Caco-2 (cell line): ENCODE data around the gene LRCH3. TPM values are rescaled to one million over a fixed set of nuclear protein-coding genes. Genes with fewer than 3 reads are reported as not detected.

Source experiments
- BruUV-seq: library from RNA; stranded (reverse); fragments of 400-500 nt; replicated peaks from 2 replicates; lab custom pipeline; 2021; lab: Mats Ljungman, UMichigan
- CTCF ChIA-PET: fragments of 300-600 bp; sonication (Branson Sonifier 250); formaldehyde crosslinking; loops from one replicate; lab custom pipeline; 2022; ENCODE audit warnings: antibody characterized with exemption; lab: Charles Lee
- POLR2A ChIA-PET: fragments of 300-600 bp; sonication (Branson Sonifier 250); formaldehyde crosslinking; loops from one replicate; lab custom pipeline; 2022; ENCODE audit warnings: antibody characterized with exemption; lab: Charles Lee
- DNase-seq, 2 experiments: peaks; one replicate each; pipeline versions ENCODE4 v3.0.0 to v3.0.0-alpha.2; 2020 to 2022
- H3K27me3 ChIP-seq: replicated peaks from 2 replicates; pipeline ENCODE4 v1.6.0; 2011; ENCODE audit warnings: low read length; ENCODE audit not compliant: control insufficient read depth, insufficient read depth
- H3K36me3 ChIP-seq: 2 replicates; pipeline ENCODE4 v1.5.1; 2011; ENCODE audit warnings: low read length; ENCODE audit not compliant: control insufficient read depth, insufficient read depth
- H3K4me1 ChIP-seq: fragments of 250-450 bp; sonication (Bioruptor Pico); 2 replicates; pipeline ENCODE4 v1.5.1; 2020; ENCODE audit warnings: mild to moderate bottlenecking
- H3K4me3 ChIP-seq: 2 replicates; pipeline ENCODE4 v1.5.1; 2011; ENCODE audit warnings: low read depth, mild to moderate bottlenecking, control low read depth, low read length
- H3K9me3 ChIP-seq: fragments of 250-450 bp; sonication (Bioruptor Pico); 2 replicates; pipeline ENCODE4 v1.5.1; 2020; ENCODE audit warnings: mild to moderate bottlenecking, moderate library complexity
- H3K27ac Mint-ChIP-seq: one replicate; pipeline ENCODE4 v1.8.0; 2022; ENCODE audit warnings: mixed read lengths; ENCODE audit not compliant: unreplicated experiment
- H3K27me3 Mint-ChIP-seq: one replicate; pipeline ENCODE4 v1.8.0; 2022; ENCODE audit warnings: mixed read lengths; ENCODE audit not compliant: insufficient read depth, unreplicated experiment
- H3K36me3 Mint-ChIP-seq: one replicate; pipeline ENCODE4 v1.8.0; 2022; ENCODE audit warnings: mild to moderate bottlenecking, mixed read lengths; ENCODE audit not compliant: insufficient read depth, unreplicated experiment
- H3K4me1 Mint-ChIP-seq: one replicate; pipeline ENCODE4 v1.8.0; 2022; ENCODE audit warnings: low read depth, mixed read lengths; ENCODE audit not compliant: unreplicated experiment
- H3K4me3 Mint-ChIP-seq: one replicate; pipeline ENCODE4 v1.8.0; 2022; ENCODE audit warnings: mild to moderate bottlenecking, moderate library complexity, mixed read lengths; ENCODE audit not compliant: unreplicated experiment
- H3K9me3 Mint-ChIP-seq: one replicate; pipeline ENCODE4 v1.8.0; 2022; ENCODE audit warnings: mixed read lengths; ENCODE audit not compliant: unreplicated experiment
- intact Hi-C: fragments of 100-400 bp; cut with micrococcal nuclease; formaldehyde crosslinking; loops from one replicate; pipeline ENCODE4 v1.10.0; 2022; ENCODE audit not compliant: unreplicated experiment
- total RNA-seq: library from RNA; stranded (reverse); gene quantifications from 2 replicates; pipeline ENCODE4 v1.2.3, GENCODE V29; 2022
- TF ChIP-seq, protein P1 (sequence below), 2 experiments: fragments of 200-600 bp in 1 of 2; IDR thresholded peaks; 1 replicate in 1 of 2; 2 replicates in 1 of 2; pipeline versions ENCODE4 v1.5.1 to v1.8.0; 2011 to 2022; ENCODE audit warnings: antibody characterized with exemption in 1 of 2, control low read depth in 1 of 2, inconsistent platforms in 1 of 2, low read depth in 1 of 2, low read length in 1 of 2, mild to moderate bottlenecking in 1 of 2, moderate library complexity in 1 of 2; ENCODE audit not compliant: insufficient read depth in 1 of 2, severe bottlenecking in 1 of 2, unreplicated experiment in 1 of 2

Gene LRCH3
- total RNA-seq, 1 experiment from 2014 or later = 38.7 TPM

DNA sequence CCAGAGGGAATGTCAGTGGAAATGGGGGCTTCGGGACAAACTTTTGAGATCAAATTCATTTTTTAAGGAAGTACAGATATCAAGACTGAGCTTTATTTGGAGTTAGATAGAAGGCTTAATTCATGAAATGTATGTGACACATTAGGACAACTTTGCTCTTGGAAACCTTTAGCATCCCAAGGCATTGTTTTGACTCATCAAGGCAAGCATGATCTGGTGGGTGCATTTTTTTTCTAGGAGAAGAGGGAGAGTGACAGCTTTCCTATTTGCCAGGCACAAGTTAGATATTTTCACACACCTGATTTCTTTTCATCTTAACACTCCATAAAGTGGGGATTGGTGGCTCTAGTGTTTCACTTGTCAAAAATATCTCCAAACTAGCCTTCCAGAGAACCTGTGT, 97.5 kb downstream of the LRCH3 start:
- Histone ChIP-seq H3K4me1 (0 out of 2 replicates have a peak, but pooled peaks cover 7% of the 10 kb centered on the region), H3K36me3 (peaks cover 3% of the 10 kb centered on the region; the same call in 1 of the 2 replicates), H3K9me3 (no peaks in the 10 kb centered on the region), H3K27me3 (no peaks in the 10 kb centered on the region), H3K4me3 (no peak overlapping the region)
- intact Hi-C loops = no loop called here
- peaks cover 16% of the 10 kb centered on the region for H3K4me1 Mint-ChIP-seq
- no peaks in the 10 kb centered on the region for H3K9me3 Mint-ChIP-seq
- no TSS peak for BruUV-seq
- no peak overlapping the region for H3K4me3 Mint-ChIP-seq
- H3K36me3 Mint-ChIP-seq = peaks cover 13% of the 10 kb centered on the region
- H3K27me3 Mint-ChIP-seq = no peaks in the 10 kb centered on the region
- POLR2A ChIA-PET = no interaction called here
- DNase-seq = no peak
- CTCF ChIA-PET = no interaction called here
- TF ChIP-seq, protein P1, sequence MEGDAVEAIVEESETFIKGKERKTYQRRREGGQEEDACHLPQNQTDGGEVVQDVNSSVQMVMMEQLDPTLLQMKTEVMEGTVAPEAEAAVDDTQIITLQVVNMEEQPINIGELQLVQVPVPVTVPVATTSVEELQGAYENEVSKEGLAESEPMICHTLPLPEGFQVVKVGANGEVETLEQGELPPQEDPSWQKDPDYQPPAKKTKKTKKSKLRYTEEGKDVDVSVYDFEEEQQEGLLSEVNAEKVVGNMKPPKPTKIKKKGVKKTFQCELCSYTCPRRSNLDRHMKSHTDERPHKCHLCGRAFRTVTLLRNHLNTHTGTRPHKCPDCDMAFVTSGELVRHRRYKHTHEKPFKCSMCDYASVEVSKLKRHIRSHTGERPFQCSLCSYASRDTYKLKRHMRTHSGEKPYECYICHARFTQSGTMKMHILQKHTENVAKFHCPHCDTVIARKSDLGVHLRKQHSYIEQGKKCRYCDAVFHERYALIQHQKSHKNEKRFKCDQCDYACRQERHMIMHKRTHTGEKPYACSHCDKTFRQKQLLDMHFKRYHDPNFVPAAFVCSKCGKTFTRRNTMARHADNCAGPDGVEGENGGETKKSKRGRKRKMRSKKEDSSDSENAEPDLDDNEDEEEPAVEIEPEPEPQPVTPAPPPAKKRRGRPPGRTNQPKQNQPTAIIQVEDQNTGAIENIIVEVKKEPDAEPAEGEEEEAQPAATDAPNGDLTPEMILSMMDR (IDR thresholded peaks at IDR 0.05; ENCODE audit: insufficient read depth in 1 of 2, low read depth in 1 of 2, low read length in 1 of 2, severe bottlenecking in 1 of 2, unreplicated experiment in 1 of 2) = no peak
- H3K27ac Mint-ChIP-seq = no peak overlapping the region

GRCh38 chr3:197889204-197889930, 98.3 kb downstream of the LRCH3 start:
- Mint-ChIP-seq H3K27me3 (no peaks in the 10 kb centered on the region), H3K9me3 (no peaks in the 10 kb centered on the region), H3K36me3 (peaks cover 7% of the 10 kb centered on the region), H3K4me1 (peaks cover 16% of the 10 kb centered on the region), H3K27ac (peak overlapping the region; percentile 19), H3K4me3 (no peak overlapping the region)
- BruUV-seq = no TSS peak
- TF ChIP-seq, protein P1 (IDR thresholded peaks at IDR 0.05; ENCODE audit: insufficient read depth in 1 of 2, low read depth in 1 of 2, low read length in 1 of 2, severe bottlenecking in 1 of 2, unreplicated experiment in 1 of 2) = no peak
- 0 out of 2 replicates have a peak, but pooled peaks cover 7% of the 10 kb centered on the region for H3K4me1 ChIP-seq
- H3K9me3 ChIP-seq = no peaks in the 10 kb centered on the region
- H3K27me3 ChIP-seq = no peaks in the 10 kb centered on the region
- intact Hi-C loops = no loop called here
- no peak overlapping the region for H3K4me3 ChIP-seq
- H3K36me3 ChIP-seq = peaks cover 3% of the 10 kb centered on the region; the same call in 1 of the 2 replicates
- ChIA-PET POLR2A (no interaction called here), CTCF (no interaction called here)
- peak in 1 of 2 experiments; percentile 30 for DNase-seq

DNA sequence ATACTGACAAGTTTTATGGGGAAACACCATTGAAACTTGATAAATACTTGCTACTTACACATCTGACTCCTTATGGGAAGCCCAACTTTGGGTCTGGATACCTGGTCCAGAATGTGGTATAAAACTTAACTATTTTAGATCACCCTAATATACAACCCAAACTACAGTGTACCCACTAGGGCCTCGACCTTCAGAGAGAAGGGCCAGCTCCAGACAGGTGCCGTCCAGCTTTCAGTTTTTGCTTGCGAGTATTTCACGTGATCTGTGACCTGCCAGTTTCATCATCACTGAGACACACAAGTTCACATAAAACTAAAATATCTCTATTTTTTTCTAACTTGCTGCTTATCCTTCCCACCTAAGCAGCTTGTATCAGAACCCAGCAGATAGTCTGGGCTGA, 99.6 kb downstream of the LRCH3 start:
- Histone ChIP-seq H3K4me1 (0 out of 2 replicates have a peak, but pooled peaks cover 7% of the 10 kb centered on the region), H3K9me3 (no peaks in the 10 kb centered on the region), H3K36me3 (no peaks in the 10 kb centered on the region), H3K4me3 (no peak overlapping the region), H3K27me3 (no peaks in the 10 kb centered on the region)
- H3K36me3 Mint-ChIP-seq = no peaks in the 10 kb centered on the region
- no peak overlapping the region for H3K4me3 Mint-ChIP-seq
- H3K4me1 Mint-ChIP-seq = peaks cover 16% of the 10 kb centered on the region
- DNase-seq = no peak
- H3K27ac Mint-ChIP-seq = no peak overlapping the region
- ChIA-PET POLR2A (interaction anchor here (0.6 kb wide), 1 partner anchor 41 kb away, joined by 5 read pairs; no protein-coding TSS in a partner anchor), CTCF (interaction anchor here (1.0 kb wide), 1 partner anchor 15 kb away, joined by 3 read pairs; no protein-coding TSS in a partner anchor)
- no peaks in the 10 kb centered on the region for H3K27me3 Mint-ChIP-seq
- no peaks in the 10 kb centered on the region for H3K9me3 Mint-ChIP-seq
- TF ChIP-seq, protein P1 (IDR thresholded peaks at IDR 0.05; ENCODE audit: insufficient read depth in 1 of 2, low read depth in 1 of 2, low read length in 1 of 2, severe bottlenecking in 1 of 2, unreplicated experiment in 1 of 2) = no peak
- intact Hi-C loops = no loop called here
- no TSS peak for BruUV-seq
